GM10847 (cell line): ENCODE results near the gene PAX5.

Source experiments
- POLR2A ChIP-seq: IDR thresholded peaks from 2 replicates; pipeline ENCODE4 v1.6.1; 2011; ENCODE audit not compliant: insufficient read length; ENCODE audit errors: extremely low read depth

The PAX5 gene

GRCh38 chr9:36867672-36868471 is 166.2 kb downstream of the PAX5 start:
- TF ChIP-seq POLR2A, result no peak

GRCh38 chr9:36867241-36867640 is 166.8 kb downstream of the PAX5 start:
- TF ChIP-seq POLR2A, result no peak

- no peak for TF ChIP-seq POLR2A
These were observed 167.2 kb downstream of the PAX5 start for GRCh38 chr9:36866840-36867239.

GRCh38 chr9:36865731-36866635 is 168.1 kb downstream of the PAX5 start:
- no peak for TF ChIP-seq POLR2A

- no peak for TF ChIP-seq POLR2A
These were observed 169.3 kb downstream of the PAX5 start for GRCh38 chr9:36864491-36865410.

GRCh38 chr9:36862206-36863145 is 171.6 kb downstream of the PAX5 start:
- no peak for TF ChIP-seq POLR2A

- no peak for TF ChIP-seq POLR2A
These were observed 172.4 kb downstream of the PAX5 start for GRCh38 chr9:36861528-36862205.

- no peak for TF ChIP-seq POLR2A
These were observed 175.2 kb downstream of the PAX5 start for GRCh38 chr9:36858805-36859375.

GRCh38 chr9:36855448-36856315 is 178.4 kb downstream of the PAX5 start:
- no peak for TF ChIP-seq POLR2A

GRCh38 chr9:36854751-36855150 is 179.3 kb downstream of the PAX5 start:
- TF ChIP-seq POLR2A, result no peak

GRCh38 chr9:36854034-36854433 is 180.0 kb downstream of the PAX5 start:
- TF ChIP-seq POLR2A, result no peak

GRCh38 chr9:36853233-36853632 is 180.8 kb downstream of the PAX5 start:
- TF ChIP-seq POLR2A, result no peak
